GM12878 (cell line): ENCODE data around the gene APLP1. TPM values are rescaled to one million over a fixed set of nuclear protein-coding genes. Genes with fewer than 3 reads are reported as not detected.
A peak's percentile ranks its signal among the peaks of the same experiment; 100 is the strongest.

ENCODE experiments used
- BCL11A ChIP-seq: IDR thresholded peaks from 2 replicates; pipeline ENCODE4 v1.6.1; 2011; ENCODE audit warnings: low read depth, low read length
- BMI1 ChIP-seq: fragments of 450-650 bp; IDR thresholded peaks from 2 replicates; pipeline ENCODE4 v1.6.1; 2016; ENCODE audit warnings: mild to moderate bottlenecking, moderate library complexity, borderline replicate concordance
- CBFB ChIP-seq: IDR thresholded peaks from 2 replicates; pipeline ENCODE4 v1.6.1; 2016; ENCODE audit warnings: antibody characterized with exemption, low read depth
- CUX1 ChIP-seq: IDR thresholded peaks from 2 replicates; pipeline ENCODE4 v1.6.1; 2012; ENCODE audit warnings: improper control_type of control experiment, low read depth, low read length; ENCODE audit not compliant: insufficient replicate concordance
- EGR1 ChIP-seq, 2 experiments: IDR thresholded peaks; 1 replicate in 1 of 2; 2 replicates in 1 of 2; pipeline ENCODE4 v1.6.1; 2011 to 2012; ENCODE audit warnings: low read depth in 2 of 2, low read length in 2 of 2, borderline replicate concordance in 1 of 2, mild to moderate bottlenecking in 1 of 2, moderate library complexity in 1 of 2
- GATAD2B ChIP-seq: fragments of 450-650 bp; conservative IDR thresholded peaks from 2 replicates; pipeline ENCODE4 v1.6.1; 2017; ENCODE audit warnings: low read depth, mild to moderate bottlenecking, moderate library complexity
- MEF2B ChIP-seq: fragments of 450-650 bp; IDR thresholded peaks from 2 replicates; pipeline ENCODE4 v1.6.1; 2018; ENCODE audit warnings: mild to moderate bottlenecking, moderate library complexity; ENCODE audit not compliant: partially characterized antibody, poor library complexity, severe bottlenecking
- NR2C1 ChIP-seq: fragments of 450-650 bp; IDR thresholded peaks from 2 replicates; pipeline ENCODE4 v1.6.1; 2017; ENCODE audit warnings: antibody characterized with exemption, mild to moderate bottlenecking, moderate library complexity
- NRF1 ChIP-seq: conservative IDR thresholded peaks from 2 replicates; pipeline ENCODE4 v1.6.1; 2011; ENCODE audit warnings: mild to moderate bottlenecking, low read depth, low read length, improper control_type of control experiment
- PML ChIP-seq: IDR thresholded peaks from 2 replicates; pipeline ENCODE4 v1.6.1; 2012; ENCODE audit warnings: low read length, inconsistent platforms
- SMAD5 ChIP-seq: IDR thresholded peaks from 2 replicates; pipeline ENCODE4 v1.6.1; 2016; ENCODE audit warnings: antibody characterized with exemption, low read depth
- SMC3 ChIP-seq: IDR thresholded peaks from 2 replicates; pipeline ENCODE4 v1.6.1; 2011; ENCODE audit warnings: low read length, improper control_type of control experiment, borderline replicate concordance
- TCF12 ChIP-seq: IDR thresholded peaks from 2 replicates; pipeline ENCODE4 v1.6.1; 2011; ENCODE audit warnings: low read depth, mild to moderate bottlenecking, low read length
- ZBED1 ChIP-seq: IDR thresholded peaks from 2 replicates; pipeline ENCODE4 v1.6.1; 2016; ENCODE audit warnings: borderline replicate concordance
- ZNF384 ChIP-seq: IDR thresholded peaks from 2 replicates; pipeline ENCODE4 v1.6.1; 2012; ENCODE audit warnings: low read depth, mild to moderate bottlenecking, low read length, improper control_type of control experiment, borderline replicate concordance
- polyA plus RNA-seq, 11 experiments: library from polyadenylated mRNA; depleted of rRNA in 4 of 11; unstranded in 6 of 11; stranded (reverse) in 5 of 11; fragments of >200 nt; fragmentation: Nextera tagmentation in 4 of 11; fragmentation: Illumina TruSeq in 1 of 11; extraction: Ambion mirVana in 4 of 11; extraction: Trizol in 1 of 11; gene quantifications; 1 replicate in 1 of 11; 2 replicates in 10 of 11; pipeline versions ENCODE4 v1.2.1 to v1.2.3, GENCODE V29; 2011 to 2016; ENCODE audit warnings: inconsistent platforms in 2 of 11, missing spikeins in 2 of 11, low read depth in 1 of 11
- total RNA-seq, 4 experiments: library from RNA; depleted of rRNA in 3 of 4; stranded (reverse); fragments of >200 nt in 3 of 4; fragmentation: Illumina TruSeq in 1 of 4; extraction: Trizol in 1 of 4; gene quantifications; 2 replicates each; pipeline versions ENCODE4 v1.2.1 to v1.2.3, GENCODE V29; 2013 to 2021
- TF ChIP-seq, protein P1 (sequence below): fragments of 150-350 bp; IDR thresholded peaks from 2 replicates; pipeline ENCODE4 v1.6.1; 2016; ENCODE audit warnings: low read depth, low read length
- TF ChIP-seq, protein P2 (sequence below): fragments of 450-650 bp; IDR thresholded peaks from 2 replicates; pipeline ENCODE4 v1.6.1; 2018; ENCODE audit warnings: borderline replicate concordance, mild to moderate bottlenecking; ENCODE audit not compliant: partially characterized antibody

Gene APLP1
- total and polyA plus RNA-seq, 10 of the 15 experiments (the other 5 are each of a cell fraction or from before 2014, with no cell fraction given) = 0.07 to 2.2 (median 0.91) TPM; not detected in 1

DNA sequence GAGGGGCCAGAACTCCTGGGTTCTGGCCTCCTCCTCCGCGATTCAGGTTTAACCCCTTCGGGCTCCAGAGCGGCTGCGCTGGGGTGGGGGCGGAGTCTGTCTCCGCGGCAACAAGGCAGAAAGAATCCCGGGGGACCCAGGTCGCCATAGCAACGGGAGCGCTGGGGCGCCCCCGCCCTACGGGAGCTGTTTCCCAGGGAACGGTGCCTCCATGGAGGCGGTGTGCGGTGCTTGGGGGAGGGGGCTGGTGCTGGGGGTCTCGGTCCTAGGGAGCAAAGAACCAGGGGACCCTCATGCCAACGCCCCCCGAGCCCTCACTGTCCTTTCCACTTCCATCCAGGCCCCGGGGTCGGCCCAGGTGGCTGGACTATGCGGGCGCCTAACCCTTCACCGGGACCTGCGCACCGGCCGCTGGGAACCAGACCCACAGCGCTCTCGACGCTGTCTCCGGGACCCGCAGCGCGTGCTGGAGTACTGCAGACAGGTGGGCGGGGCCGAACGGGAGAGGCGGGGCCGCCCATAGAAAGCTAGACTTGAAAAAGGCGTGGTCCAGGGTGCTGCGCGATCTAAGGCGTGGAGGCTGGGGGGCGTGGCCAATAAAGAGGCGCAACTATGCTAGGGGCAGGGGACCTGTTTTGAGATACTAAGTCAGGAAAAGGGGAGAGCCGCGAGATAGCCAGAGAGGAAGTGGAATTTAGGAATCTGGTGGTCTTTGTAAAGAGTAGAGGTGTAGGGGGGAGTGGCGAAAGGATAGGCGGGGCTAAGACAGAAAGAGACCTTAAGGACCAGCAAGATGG lies 1.2 kb downstream of the APLP1 start (continued):
- TF ChIP-seq, protein P1, sequence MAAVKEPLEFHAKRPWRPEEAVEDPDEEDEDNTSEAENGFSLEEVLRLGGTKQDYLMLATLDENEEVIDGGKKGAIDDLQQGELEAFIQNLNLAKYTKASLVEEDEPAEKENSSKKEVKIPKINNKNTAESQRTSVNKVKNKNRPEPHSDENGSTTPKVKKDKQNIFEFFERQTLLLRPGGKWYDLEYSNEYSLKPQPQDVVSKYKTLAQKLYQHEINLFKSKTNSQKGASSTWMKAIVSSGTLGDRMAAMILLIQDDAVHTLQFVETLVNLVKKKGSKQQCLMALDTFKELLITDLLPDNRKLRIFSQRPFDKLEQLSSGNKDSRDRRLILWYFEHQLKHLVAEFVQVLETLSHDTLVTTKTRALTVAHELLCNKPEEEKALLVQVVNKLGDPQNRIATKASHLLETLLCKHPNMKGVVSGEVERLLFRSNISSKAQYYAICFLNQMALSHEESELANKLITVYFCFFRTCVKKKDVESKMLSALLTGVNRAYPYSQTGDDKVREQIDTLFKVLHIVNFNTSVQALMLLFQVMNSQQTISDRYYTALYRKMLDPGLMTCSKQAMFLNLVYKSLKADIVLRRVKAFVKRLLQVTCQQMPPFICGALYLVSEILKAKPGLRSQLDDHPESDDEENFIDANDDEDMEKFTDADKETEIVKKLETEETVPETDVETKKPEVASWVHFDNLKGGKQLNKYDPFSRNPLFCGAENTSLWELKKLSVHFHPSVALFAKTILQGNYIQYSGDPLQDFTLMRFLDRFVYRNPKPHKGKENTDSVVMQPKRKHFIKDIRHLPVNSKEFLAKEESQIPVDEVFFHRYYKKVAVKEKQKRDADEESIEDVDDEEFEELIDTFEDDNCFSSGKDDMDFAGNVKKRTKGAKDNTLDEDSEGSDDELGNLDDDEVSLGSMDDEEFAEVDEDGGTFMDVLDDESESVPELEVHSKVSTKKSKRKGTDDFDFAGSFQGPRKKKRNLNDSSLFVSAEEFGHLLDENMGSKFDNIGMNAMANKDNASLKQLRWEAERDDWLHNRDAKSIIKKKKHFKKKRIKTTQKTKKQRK = no peak
- peak; percentile 95 for TF ChIP-seq BMI1
- peak in 1 of 2 experiments; percentile 67; a peak in 2 of 3 replicates for TF ChIP-seq EGR1 (IDR thresholded peaks at IDR 0.05; ENCODE audit: borderline replicate concordance in 1 of 2, low read depth in 2 of 2, low read length in 2 of 2)
- no peak for TF ChIP-seq NR2C1
- TF ChIP-seq, protein P2, sequence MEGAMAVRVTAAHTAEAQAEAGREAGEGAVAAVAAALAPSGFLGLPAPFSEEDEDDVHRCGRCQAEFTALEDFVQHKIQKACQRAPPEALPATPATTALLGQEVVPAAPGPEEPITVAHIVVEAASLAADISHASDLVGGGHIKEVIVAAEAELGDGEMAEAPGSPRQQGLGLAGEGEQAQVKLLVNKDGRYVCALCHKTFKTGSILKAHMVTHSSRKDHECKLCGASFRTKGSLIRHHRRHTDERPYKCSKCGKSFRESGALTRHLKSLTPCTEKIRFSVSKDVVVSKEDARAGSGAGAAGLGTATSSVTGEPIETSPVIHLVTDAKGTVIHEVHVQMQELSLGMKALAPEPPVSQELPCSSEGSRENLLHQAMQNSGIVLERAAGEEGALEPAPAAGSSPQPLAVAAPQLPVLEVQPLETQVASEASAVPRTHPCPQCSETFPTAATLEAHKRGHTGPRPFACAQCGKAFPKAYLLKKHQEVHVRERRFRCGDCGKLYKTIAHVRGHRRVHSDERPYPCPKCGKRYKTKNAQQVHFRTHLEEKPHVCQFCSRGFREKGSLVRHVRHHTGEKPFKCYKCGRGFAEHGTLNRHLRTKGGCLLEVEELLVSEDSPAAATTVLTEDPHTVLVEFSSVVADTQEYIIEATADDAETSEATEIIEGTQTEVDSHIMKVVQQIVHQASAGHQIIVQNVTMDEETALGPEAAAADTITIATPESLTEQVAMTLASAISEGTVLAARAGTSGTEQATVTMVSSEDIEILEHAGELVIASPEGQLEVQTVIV = no peak
- 0 out of 2 replicates have a peak, but pooled peaks have one; percentile 12 for TF ChIP-seq NRF1
- no peak for TF ChIP-seq SMC3
- TF ChIP-seq CUX1 = no peak
- no peak for TF ChIP-seq CBFB
- peak; percentile 91 for TF ChIP-seq MEF2B
- TF ChIP-seq TCF12 = no peak
- no peak for TF ChIP-seq SMAD5
- TF ChIP-seq ZBED1 = no peak
- 0 out of 2 replicates have a peak, but pooled peaks have one; percentile 37 for TF ChIP-seq GATAD2B
- no peak for TF ChIP-seq PML
- TF ChIP-seq ZNF384 = no peak
- no peak for TF ChIP-seq BCL11A
